HepG2 (cell line): ENCODE results near the gene FKBP8. TPM values are rescaled to one million over a fixed set of nuclear protein-coding genes. Genes with fewer than 3 reads are reported as not detected.

Experiments used
- ATAC-seq: fragments of 200-7000 bp; cut with Tn5 transposase; 3 replicates; pipeline ENCODE4 v1.9.1; 2020; ENCODE audit warnings: mild to moderate bottlenecking, moderate library complexity
- BruUV-seq: library from RNA; stranded (reverse); fragments of 400-500 nt; replicated peaks from 2 replicates; lab custom pipeline; 2021; lab: Mats Ljungman, UMichigan
- CTCF ChIA-PET: fragments of 300-600 bp; formaldehyde crosslinking; extraction: SDS; loops from one replicate; lab custom pipeline; 2021; ENCODE audit warnings: low total read pairs, inconsistent platforms, low intra/inter-chr PET ratio; lab: Yijun Ruan, JAX
- POLR2A ChIA-PET: fragments of 350-600 bp; sonication (Branson Sonifier 250); formaldehyde crosslinking; loops from one replicate; lab custom pipeline; 2020; ENCODE audit warnings: antibody characterized with exemption, inconsistent platforms; lab: Yijun Ruan, JAX
- DNase-seq: peaks from one replicate; pipeline ENCODE4 v3.0.0-alpha.2; 2015; ENCODE audit warnings: low spot score
- FAIRE-seq: peaks from 3 replicates; lab custom pipeline; 2011; peaks lifted over from hg19 to GRCh38; lab: Jason Lieb, UNC
- H2AFZ ChIP-seq: one replicate; pipeline ENCODE4 v1.6.1; 2011; ENCODE audit warnings: low read length, inconsistent platforms
- H3K27ac ChIP-seq: fragments of 300-600 bp; 3 replicates; pipeline ENCODE4 v1.8.0; 2011; ENCODE audit warnings: mixed run types, mild to moderate bottlenecking, mixed read lengths, low read length, inconsistent platforms; ENCODE audit not compliant: insufficient read depth; ENCODE audit errors: extremely low read length
- H3K27me3 ChIP-seq, 2 experiments: fragments of 200-600 bp in 1 of 2; 2 replicates in 1 of 2; 3 replicates in 1 of 2; pipeline versions ENCODE4 v1.6.0 to v1.8.0; 2011; ENCODE audit warnings: low read length in 2 of 2, mild to moderate bottlenecking in 2 of 2, moderate library complexity in 2 of 2, inconsistent platforms in 1 of 2; ENCODE audit not compliant: insufficient read depth in 2 of 2, control insufficient read depth in 1 of 2
- H3K36me3 ChIP-seq, 2 experiments: fragments of 200-600 bp in 1 of 2; replicated peaks in 1 of 2; 2 replicates in 1 of 2; 3 replicates in 1 of 2; pipeline versions ENCODE4 v1.5.1 to v1.8.0; 2011; ENCODE audit warnings: low read length in 2 of 2, inconsistent platforms in 1 of 2; ENCODE audit not compliant: insufficient read depth in 2 of 2, control insufficient read depth in 1 of 2
- H3K4me1 ChIP-seq: 2 replicates; pipeline ENCODE4 v1.5.1; 2012; ENCODE audit warnings: low read length, inconsistent platforms; ENCODE audit not compliant: insufficient read depth
- H3K4me2 ChIP-seq: 2 replicates; pipeline ENCODE4 v1.6.0; 2011; ENCODE audit warnings: low read depth, low read length, inconsistent platforms
- H3K4me3 ChIP-seq, 3 experiments: fragments of 200-600 bp in 1 of 3; sonication (generic), shearing (Covaris generic) in 1 of 3; replicated peaks in 1 of 3; 2 replicates each; pipeline ENCODE4 v1.5.1; 2011 to 2016; ENCODE audit warnings: low read length in 3 of 3, inconsistent platforms in 2 of 3, low read depth in 2 of 3, mild to moderate bottlenecking in 2 of 3, control low read depth in 1 of 3, mixed read lengths in 1 of 3; ENCODE audit not compliant: insufficient read depth in 1 of 3
- H3K79me2 ChIP-seq: one replicate; pipeline ENCODE4 v1.6.1; 2011; ENCODE audit warnings: low read length, inconsistent platforms; ENCODE audit not compliant: insufficient read depth
- H3K9ac ChIP-seq: 2 replicates; pipeline ENCODE4 v1.6.0; 2011; ENCODE audit warnings: mild to moderate bottlenecking, low read depth, low read length, inconsistent platforms; ENCODE audit not compliant: insufficient read depth
- H3K9me3 ChIP-seq: 2 replicates; pipeline ENCODE4 v1.5.1; 2012; ENCODE audit warnings: mild to moderate bottlenecking, low read length
- H4K20me1 ChIP-seq: 2 replicates; pipeline ENCODE4 v1.6.0; 2011; ENCODE audit warnings: inconsistent platforms, mild to moderate bottlenecking, low read length, moderate library complexity; ENCODE audit not compliant: insufficient read depth
- JDP2 ChIP-seq: sonication (generic); formaldehyde crosslinking; IDR thresholded peaks from 2 replicates; pipeline ENCODE4 v1.8.1; 2022; ENCODE audit warnings: missing genetic modification reagents, borderline replicate concordance
- LCORL ChIP-seq, 2 experiments: fragments of 450-650 bp in 1 of 2; sonication (generic) in 1 of 2; formaldehyde crosslinking in 1 of 2; IDR thresholded peaks; 2 replicates each; pipeline versions ENCODE4 v1.5.0 to v1.6.1; 2017 to 2020; ENCODE audit warnings: antibody characterized with exemption in 1 of 2, missing genetic modification reagents in 1 of 2
- PTBP1 ChIP-seq: fragments of 200-400 bp; formaldehyde crosslinking; IDR thresholded peaks from 2 replicates; pipeline ENCODE4 v1.6.1; 2018; ENCODE audit warnings: low read length, low read depth; ENCODE audit not compliant: poor library complexity, severe bottlenecking
- RERE ChIP-seq: IDR thresholded peaks from 2 replicates; pipeline ENCODE4 v1.6.1; 2016; ENCODE audit warnings: low read depth, missing genetic modification reagents, missing compliant biosample characterization
- ZNF619 ChIP-seq: sonication (generic); formaldehyde crosslinking; IDR thresholded peaks from 2 replicates; pipeline ENCODE4 v1.4.0; 2020; ENCODE audit warnings: mild to moderate bottlenecking, missing genetic modification reagents
- WGBS: methylation state at CpG from one replicate; pipeline ENCODE4 v1.1.6; 2017; ENCODE audit warnings: low lambda C conversion rate; 5-methylcytosine and 5-hydroxymethylcytosine counted together
- in situ Hi-C: cut with HindIII; loops from 2 replicates; pipeline ENCODE4 v1.10.0; 2017; ENCODE audit warnings: low pct_unique_long_range_greater_than_20kb; ENCODE audit not compliant: extremely low pct_ligation_motif_present
- intact Hi-C: fragments of 100-400 bp; cut with micrococcal nuclease; formaldehyde crosslinking; loops from one replicate; pipeline ENCODE4 v1.10.0; 2022; ENCODE audit not compliant: unreplicated experiment
- polyA plus RNA-seq, 8 experiments: library from polyadenylated mRNA; depleted of rRNA in 3 of 8; stranded (reverse) in 7 of 8; unstranded in 1 of 8; fragments of >200 nt; fragmentation: Illumina TruSeq in 4 of 8; extraction: Trizol in 4 of 8; gene quantifications; 2 replicates each; pipeline versions ENCODE4 v1.2.1 to v1.2.3, GENCODE V29; 2011 to 2016; ENCODE audit warnings: low read depth in 4 of 8, missing spikeins in 1 of 8, mixed read lengths in 1 of 8; ENCODE audit not compliant: insufficient read depth in 1 of 8
- total RNA-seq, 5 experiments: library from RNA; depleted of rRNA; stranded (reverse); fragments of >200 nt; fragmentation: Illumina TruSeq; extraction: Trizol; gene quantifications; 2 replicates each; pipeline ENCODE4 v1.2.3, GENCODE V29; 2016; ENCODE audit warnings: low read depth in 1 of 5
- TF ChIP-seq, protein P1 (sequence below): sonication (generic); formaldehyde crosslinking; IDR thresholded peaks from 2 replicates; pipeline ENCODE4 v1.4.0; 2020; ENCODE audit warnings: mild to moderate bottlenecking, missing genetic modification reagents

The FKBP8 gene
- total and polyA plus RNA-seq, 2 of the 13 experiments (the other 11 are each of a cell fraction or from before 2014, with no cell fraction given): 81.7 to 93.9 TPM

DNA sequence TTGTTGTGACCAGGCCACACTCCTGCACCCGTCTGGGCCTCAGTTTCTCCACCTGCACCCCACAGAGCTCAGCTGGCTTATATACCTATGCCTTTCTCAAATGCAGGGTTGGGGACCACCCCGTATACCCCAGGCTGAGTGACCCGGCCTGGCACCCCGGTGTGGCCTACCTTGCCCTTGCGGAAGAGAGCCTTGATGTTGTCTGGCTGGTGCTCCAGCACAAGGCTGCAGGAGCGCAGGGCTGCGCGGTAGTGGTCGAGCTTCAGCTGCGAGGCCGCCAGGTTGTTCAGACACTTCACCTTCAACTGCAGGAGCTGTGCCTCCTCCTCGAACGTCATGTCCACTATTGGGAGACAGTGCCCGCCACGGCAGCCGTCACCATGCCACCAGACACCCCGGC is 5.9 kb downstream of the FKBP8 start:
- H3K4me3 ChIP-seq: no peak overlapping the region
- FAIRE-seq (no peak), ATAC-seq (no peak), DNase-seq (no peak)
- no peaks in the 10 kb centered on the region for H3K27me3 ChIP-seq
- H3K4me1 ChIP-seq: peaks cover 8% of the 10 kb centered on the region; the same call in 1 of the 2 replicates
- H3K79me2 ChIP-seq: peaks cover 7% of the 10 kb centered on the region
- no peak overlapping the region for H3K27ac ChIP-seq
- TF ChIP-seq, protein P1, sequence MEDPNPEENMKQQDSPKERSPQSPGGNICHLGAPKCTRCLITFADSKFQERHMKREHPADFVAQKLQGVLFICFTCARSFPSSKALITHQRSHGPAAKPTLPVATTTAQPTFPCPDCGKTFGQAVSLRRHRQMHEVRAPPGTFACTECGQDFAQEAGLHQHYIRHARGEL (CRISPR knock-in tag): no peak
- no peak for TF ChIP-seq LCORL (IDR thresholded peaks at IDR 0.05)
- no peak for TF ChIP-seq LCORL (CRISPR knock-in tag; IDR thresholded peaks at IDR 0.05)
- no peak for TF ChIP-seq RERE (CRISPR knock-in tag)
- TF ChIP-seq PTBP1: no peak
- no peak for TF ChIP-seq JDP2 (CRISPR knock-in tag)
- TF ChIP-seq ZNF619 (CRISPR knock-in tag): no peak
- TF ChIP-seq, all 625 proteins: peak for 0
- Histone ChIP-seq H2AFZ (no peak overlapping the region), H3K4me2 (no peak overlapping the region), H3K36me3 (peaks cover 5 to 32% of the 10 kb centered on the region in 2 experiments), H3K9ac (no peak overlapping the region), H4K20me1 (no peaks in the 10 kb centered on the region), H3K9me3 (no peaks in the 10 kb centered on the region)
- intact Hi-C loops: no loop called here
- POLR2A ChIA-PET: no interaction called here
- in situ Hi-C loops: no loop called here
- CTCF ChIA-PET: no interaction called here
- BruUV-seq: no TSS peak
- 96% methylated on average over 14 of the region's 17 CpGs for WGBS
